GM12864 (cell line): Measurements from ENCODE around the gene OR6B1.

Experiments
- DNase-seq: peaks from one replicate; pipeline ENCODE4 v3.0.0-alpha.2; 2011; ENCODE audit warnings: low read depth
- H3K4me3 ChIP-seq: 2 replicates; pipeline ENCODE4 v1.5.1; 2011; ENCODE audit warnings: mild to moderate bottlenecking, low read depth, low read length, control low read depth
- TF ChIP-seq, protein P1 (sequence below): IDR thresholded peaks from 2 replicates; pipeline ENCODE4 v1.5.1; 2011; ENCODE audit warnings: low read depth, mild to moderate bottlenecking, moderate library complexity, low read length, control low read depth, inconsistent platforms; ENCODE audit errors: missing control alignments

OR6B1 gene

DNA sequence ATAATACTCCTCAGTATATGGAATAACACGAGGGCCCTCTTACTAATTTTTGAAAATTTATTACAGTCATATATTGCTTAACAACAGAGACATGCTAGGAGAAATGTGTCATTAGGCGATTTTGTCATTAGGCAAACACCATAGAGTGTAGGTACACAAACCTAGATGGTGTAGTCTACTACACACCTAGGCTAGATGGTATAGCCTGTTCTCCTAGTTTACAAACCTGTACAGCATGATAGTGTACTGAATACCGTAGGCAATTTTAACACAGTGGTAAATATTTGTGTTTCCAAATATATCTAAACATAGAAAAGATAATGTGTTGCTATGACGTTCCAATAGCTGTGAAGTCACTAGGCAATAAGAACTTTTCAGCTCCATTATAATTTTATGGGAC is 32.7 kb upstream of the OR6B1 start:
- H3K4me3 ChIP-seq, result no peak overlapping the region
- TF ChIP-seq, protein P1, sequence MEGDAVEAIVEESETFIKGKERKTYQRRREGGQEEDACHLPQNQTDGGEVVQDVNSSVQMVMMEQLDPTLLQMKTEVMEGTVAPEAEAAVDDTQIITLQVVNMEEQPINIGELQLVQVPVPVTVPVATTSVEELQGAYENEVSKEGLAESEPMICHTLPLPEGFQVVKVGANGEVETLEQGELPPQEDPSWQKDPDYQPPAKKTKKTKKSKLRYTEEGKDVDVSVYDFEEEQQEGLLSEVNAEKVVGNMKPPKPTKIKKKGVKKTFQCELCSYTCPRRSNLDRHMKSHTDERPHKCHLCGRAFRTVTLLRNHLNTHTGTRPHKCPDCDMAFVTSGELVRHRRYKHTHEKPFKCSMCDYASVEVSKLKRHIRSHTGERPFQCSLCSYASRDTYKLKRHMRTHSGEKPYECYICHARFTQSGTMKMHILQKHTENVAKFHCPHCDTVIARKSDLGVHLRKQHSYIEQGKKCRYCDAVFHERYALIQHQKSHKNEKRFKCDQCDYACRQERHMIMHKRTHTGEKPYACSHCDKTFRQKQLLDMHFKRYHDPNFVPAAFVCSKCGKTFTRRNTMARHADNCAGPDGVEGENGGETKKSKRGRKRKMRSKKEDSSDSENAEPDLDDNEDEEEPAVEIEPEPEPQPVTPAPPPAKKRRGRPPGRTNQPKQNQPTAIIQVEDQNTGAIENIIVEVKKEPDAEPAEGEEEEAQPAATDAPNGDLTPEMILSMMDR, result no peak
- DNase-seq, result no peak

DNA sequence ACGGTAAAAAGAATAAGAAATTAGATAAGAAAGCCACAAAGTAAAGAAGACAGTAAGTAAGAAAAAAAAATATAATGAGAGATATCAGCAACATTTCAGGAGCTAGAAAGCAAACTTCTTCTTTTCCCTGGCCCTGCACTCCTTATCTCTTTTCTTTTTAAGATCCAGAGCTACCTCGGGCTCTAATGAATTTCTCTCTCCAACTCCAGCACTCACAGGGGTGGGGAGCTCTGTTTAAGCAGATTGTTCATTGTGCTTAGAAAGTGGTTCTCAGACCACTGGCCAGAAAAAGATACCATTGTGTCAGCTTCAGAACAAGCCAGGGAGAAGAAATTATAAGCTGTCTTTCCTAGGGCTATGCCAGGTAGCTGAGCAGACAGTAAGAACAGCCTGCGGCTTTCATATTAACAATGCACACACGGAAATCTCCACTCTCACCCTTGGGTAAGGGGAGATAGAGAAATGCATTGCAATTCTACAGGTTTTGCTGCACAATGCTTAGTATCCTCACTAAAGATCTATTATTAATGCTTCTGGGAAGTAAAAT is 26.2 kb upstream of the OR6B1 start:
- TF ChIP-seq, protein P1, result no peak
- no peak overlapping the region for H3K4me3 ChIP-seq
- no peak for DNase-seq

DNA sequence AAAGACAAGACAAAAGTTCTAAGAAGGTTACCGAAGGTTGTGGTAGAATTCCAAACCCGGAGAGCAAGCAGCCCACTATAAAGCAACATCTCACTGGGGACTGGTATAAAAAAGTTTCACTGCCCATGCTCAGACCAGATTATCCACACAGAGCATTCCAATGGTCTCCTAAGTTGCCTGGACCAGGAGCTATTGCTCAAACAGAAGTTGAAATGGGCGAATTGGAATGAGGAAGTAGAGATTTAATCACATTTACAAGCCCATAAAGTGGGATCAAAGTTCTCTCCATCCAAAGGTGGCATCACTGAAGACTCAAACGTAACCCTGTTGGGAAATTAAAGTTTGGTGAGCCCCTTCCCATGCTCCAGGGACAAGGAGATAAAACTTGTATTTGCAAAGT is 25.7 kb upstream of the OR6B1 start:
- TF ChIP-seq, protein P1, result no peak
- no peak overlapping the region for H3K4me3 ChIP-seq
- no peak for DNase-seq

DNA sequence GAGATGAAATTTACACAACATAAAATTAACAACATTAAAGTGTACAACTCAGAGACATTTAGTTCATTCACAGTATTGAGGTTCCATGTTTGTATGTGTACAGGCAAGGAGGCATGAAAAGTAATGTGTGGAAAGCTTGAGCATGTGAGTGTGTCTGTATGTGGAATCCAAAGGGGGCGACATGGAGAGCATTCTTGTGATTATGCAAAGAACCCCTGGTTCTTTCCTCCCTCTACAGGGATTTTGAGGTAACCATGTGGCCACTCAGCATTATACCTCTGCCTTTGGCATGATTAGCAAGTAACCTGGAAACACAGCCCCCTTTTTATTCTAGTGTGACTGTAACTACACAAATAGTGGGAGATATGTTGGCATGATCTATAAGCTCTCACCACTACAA is 24.5 kb upstream of the OR6B1 start:
- TF ChIP-seq, protein P1, result no peak
- no peak for DNase-seq

DNA sequence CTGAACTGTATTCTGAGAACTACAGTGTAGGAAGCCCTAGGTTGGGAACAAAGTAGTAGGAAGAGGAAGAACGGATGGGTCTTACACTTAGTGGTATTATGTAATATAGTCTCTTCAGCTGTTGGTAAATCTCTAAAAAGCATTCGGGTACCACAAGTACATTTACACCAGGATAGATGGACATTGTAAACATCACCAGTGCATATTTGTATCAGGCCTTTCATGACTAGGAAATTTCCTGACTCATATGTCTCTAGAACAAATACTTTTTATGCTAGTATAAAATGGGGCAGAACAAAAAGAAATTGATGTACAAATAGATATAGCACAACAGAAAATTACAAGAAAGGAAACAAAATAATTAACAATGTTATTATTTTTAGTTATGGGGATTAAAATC is 21.5 kb upstream of the OR6B1 start:
- TF ChIP-seq, protein P1, result no peak
- DNase-seq, result no peak
- H3K4me3 ChIP-seq, result no peak overlapping the region

More for the DNA sequence above, 24.5 kb upstream of the OR6B1 start:
- H3K4me3 ChIP-seq, result no peak overlapping the region

DNA sequence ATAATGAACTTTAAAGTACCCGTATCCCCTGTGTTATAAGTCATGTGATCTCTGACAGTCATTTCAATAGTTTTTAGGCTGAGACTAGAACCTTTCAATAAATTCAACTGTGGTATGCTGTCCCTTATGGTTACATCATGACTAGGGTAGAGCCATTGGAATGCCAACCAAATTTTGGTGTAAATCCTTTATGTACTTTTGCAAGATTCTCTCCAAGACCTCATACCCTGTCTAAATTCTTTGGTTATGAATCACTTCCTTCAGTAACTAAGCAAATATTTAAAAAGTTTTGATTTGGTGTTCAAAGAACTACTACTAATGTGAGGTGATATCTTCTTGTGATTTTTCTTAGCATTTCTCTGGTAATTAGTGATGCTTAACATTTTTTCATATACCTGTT is 20.8 kb upstream of the OR6B1 start:
- no peak overlapping the region for H3K4me3 ChIP-seq
- TF ChIP-seq, protein P1, result no peak
- no peak for DNase-seq

DNA sequence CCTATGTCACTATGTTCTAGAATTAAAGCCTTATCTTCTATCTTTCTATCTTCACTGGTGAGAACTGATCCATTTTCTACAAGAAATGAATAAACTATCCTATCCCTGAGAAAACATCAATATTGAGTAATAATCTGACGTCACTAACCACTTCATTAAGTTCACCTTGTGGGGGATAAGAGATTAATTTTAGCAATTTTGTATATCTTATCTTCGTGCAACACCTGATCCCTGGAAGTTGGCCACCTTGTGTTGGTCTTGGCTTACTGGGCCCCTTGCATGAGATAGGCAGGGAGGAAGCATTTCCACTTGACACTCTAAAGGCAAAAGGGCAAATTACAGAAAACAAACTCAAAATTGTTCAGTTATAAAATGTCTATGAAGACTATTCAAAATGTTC is 20.1 kb upstream of the OR6B1 start:
- H3K4me3 ChIP-seq, result no peak overlapping the region
- TF ChIP-seq, protein P1, result no peak
- DNase-seq, result no peak
